Hepatocyte (in vitro differentiated cells): ENCODE results near the gene USP54. TPM values are rescaled to one million over a fixed set of nuclear protein-coding genes. Genes with fewer than 3 reads are reported as not detected.

Source experiments
- DNase-seq: peaks from one replicate; pipeline ENCODE4 v3.0.0-alpha.2; 2016; ENCODE audit warnings: low spot score
- H2AFZ ChIP-seq: fragments of 200-600 bp; sonication (generic); 2 replicates; pipeline ENCODE4 v1.6.0; 2016; ENCODE audit warnings: antibody characterized with exemption, mild to moderate bottlenecking
- H3K27ac ChIP-seq: fragments of 200-600 bp; sonication (generic); 2 replicates; pipeline ENCODE4 v1.5.1; 2016; ENCODE audit warnings: mild to moderate bottlenecking
- H3K27me3 ChIP-seq: fragments of 200-600 bp; sonication (generic); 2 replicates; pipeline ENCODE4 v1.6.1; 2016
- H3K36me3 ChIP-seq: fragments of 200-600 bp; sonication (generic); replicated peaks from 2 replicates; pipeline ENCODE4 v1.5.1; 2016; ENCODE audit warnings: low read depth; ENCODE audit not compliant: insufficient read depth
- H3K4me1 ChIP-seq: fragments of 200-600 bp; sonication (generic); 2 replicates; pipeline ENCODE4 v1.5.1; 2016; ENCODE audit warnings: mild to moderate bottlenecking, moderate library complexity; ENCODE audit not compliant: insufficient read depth
- H3K4me2 ChIP-seq: fragments of 200-600 bp; sonication (generic); 2 replicates; pipeline ENCODE4 v1.6.0; 2016
- H3K4me3 ChIP-seq: fragments of 200-600 bp; sonication (generic); 2 replicates; pipeline ENCODE4 v1.5.1; 2016; ENCODE audit warnings: mild to moderate bottlenecking
- H3K79me2 ChIP-seq: fragments of 200-600 bp; sonication (generic); 2 replicates; pipeline ENCODE4 v1.6.0; 2017; ENCODE audit warnings: mild to moderate bottlenecking
- H3K9me2 ChIP-seq: fragments of 200-600 bp; sonication (generic); replicated peaks from 2 replicates; pipeline ENCODE4 v1.6.0; 2017; ENCODE audit warnings: mild to moderate bottlenecking; ENCODE audit not compliant: insufficient read depth
- H3K9me3 ChIP-seq: fragments of 200-600 bp; sonication (generic); 2 replicates; pipeline ENCODE4 v1.5.1; 2016; ENCODE audit warnings: low read depth, mild to moderate bottlenecking
- H4K20me1 ChIP-seq: fragments of 200-600 bp; sonication (generic); 2 replicates; pipeline ENCODE4 v1.6.0; 2016; ENCODE audit warnings: mild to moderate bottlenecking; ENCODE audit not compliant: insufficient read depth, poor library complexity, severe bottlenecking
- EZH2 ChIP-seq: fragments of 200-600 bp; sonication (generic); IDR thresholded peaks from 2 replicates; pipeline ENCODE4 v1.6.1; 2016; ENCODE audit warnings: antibody characterized with exemption, mild to moderate bottlenecking, borderline replicate concordance
- EZH2phosphoT487 ChIP-seq: fragments of 200-600 bp; sonication (generic); IDR thresholded peaks from one replicate; pipeline ENCODE4 v1.6.1; 2018; ENCODE audit warnings: antibody characterized with exemption, mild to moderate bottlenecking, low read depth, moderate library complexity; ENCODE audit not compliant: unreplicated experiment, severe bottlenecking
- WGBS: methylation state at CpG from one replicate; pipeline ENCODE4 v1.1.6; 2016; ENCODE audit warnings: low lambda C conversion rate; ENCODE audit errors: missing lambda C conversion rate; 5-methylcytosine and 5-hydroxymethylcytosine counted together
- polyA plus RNA-seq: library from polyadenylated mRNA; unstranded; fragments of >200 nt; fragmentation: Nextera tagmentation; extraction: Ambion mirVana; gene quantifications from 2 replicates; pipeline ENCODE4 v1.2.1, GENCODE V29; 2016
- total RNA-seq: library from RNA; depleted of rRNA; stranded (reverse); fragments of >200 nt; gene quantifications from 2 replicates; pipeline ENCODE4 v1.2.3, GENCODE V29; 2014
- TF ChIP-seq, protein P1 (sequence below): fragments of 200-600 bp; sonication (generic); IDR thresholded peaks from 2 replicates; pipeline ENCODE4 v1.5.1; 2016; ENCODE audit warnings: antibody characterized with exemption, mild to moderate bottlenecking; ENCODE audit not compliant: poor library complexity

USP54 gene
- total and polyA plus RNA-seq, 2 experiments from 2014 or later: 13.2 to 61.6 TPM

DNA sequence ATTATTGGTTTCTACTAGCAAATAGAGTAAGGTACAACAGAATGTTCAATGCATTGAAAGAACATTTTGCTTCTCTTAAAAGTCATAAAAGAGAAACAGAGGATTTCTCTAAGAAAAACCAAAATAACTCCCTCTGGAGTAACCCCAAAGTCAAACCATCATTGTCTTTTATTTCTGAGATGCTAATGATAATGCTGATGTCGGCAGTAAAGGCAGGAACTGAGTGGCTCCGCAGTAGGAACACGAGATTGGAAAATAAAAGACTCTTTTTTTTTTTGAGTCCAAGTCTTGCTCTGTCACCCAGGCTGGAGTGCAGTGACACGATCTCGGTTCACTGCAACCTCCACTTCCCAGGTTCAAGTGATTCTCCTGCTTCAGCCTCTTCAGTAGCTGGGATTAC is 2.7 kb upstream of the USP54 start:
- TF ChIP-seq EZH2: no peak
- TF ChIP-seq, protein P1, sequence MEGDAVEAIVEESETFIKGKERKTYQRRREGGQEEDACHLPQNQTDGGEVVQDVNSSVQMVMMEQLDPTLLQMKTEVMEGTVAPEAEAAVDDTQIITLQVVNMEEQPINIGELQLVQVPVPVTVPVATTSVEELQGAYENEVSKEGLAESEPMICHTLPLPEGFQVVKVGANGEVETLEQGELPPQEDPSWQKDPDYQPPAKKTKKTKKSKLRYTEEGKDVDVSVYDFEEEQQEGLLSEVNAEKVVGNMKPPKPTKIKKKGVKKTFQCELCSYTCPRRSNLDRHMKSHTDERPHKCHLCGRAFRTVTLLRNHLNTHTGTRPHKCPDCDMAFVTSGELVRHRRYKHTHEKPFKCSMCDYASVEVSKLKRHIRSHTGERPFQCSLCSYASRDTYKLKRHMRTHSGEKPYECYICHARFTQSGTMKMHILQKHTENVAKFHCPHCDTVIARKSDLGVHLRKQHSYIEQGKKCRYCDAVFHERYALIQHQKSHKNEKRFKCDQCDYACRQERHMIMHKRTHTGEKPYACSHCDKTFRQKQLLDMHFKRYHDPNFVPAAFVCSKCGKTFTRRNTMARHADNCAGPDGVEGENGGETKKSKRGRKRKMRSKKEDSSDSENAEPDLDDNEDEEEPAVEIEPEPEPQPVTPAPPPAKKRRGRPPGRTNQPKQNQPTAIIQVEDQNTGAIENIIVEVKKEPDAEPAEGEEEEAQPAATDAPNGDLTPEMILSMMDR: no peak
- TF ChIP-seq EZH2phosphoT487: no peak
- Histone ChIP-seq H3K27me3 (no peaks in the 10 kb centered on the region), H2AFZ (no peak overlapping the region), H3K36me3 (no peaks in the 10 kb centered on the region), H4K20me1 (no peaks in the 10 kb centered on the region), H3K9me2 (no peaks in the 10 kb centered on the region), H3K4me3 (no peak overlapping the region), H3K9me3 (no peaks in the 10 kb centered on the region), H3K4me2 (no peak overlapping the region), H3K27ac (peak overlapping the region; percentile 85), H3K79me2 (peaks cover 14% of the 10 kb centered on the region), H3K4me1 (peaks cover 22% of the 10 kb centered on the region)
- WGBS: 89% methylated on average over 5 of the region's 5 CpGs
- no peak for DNase-seq

DNA sequence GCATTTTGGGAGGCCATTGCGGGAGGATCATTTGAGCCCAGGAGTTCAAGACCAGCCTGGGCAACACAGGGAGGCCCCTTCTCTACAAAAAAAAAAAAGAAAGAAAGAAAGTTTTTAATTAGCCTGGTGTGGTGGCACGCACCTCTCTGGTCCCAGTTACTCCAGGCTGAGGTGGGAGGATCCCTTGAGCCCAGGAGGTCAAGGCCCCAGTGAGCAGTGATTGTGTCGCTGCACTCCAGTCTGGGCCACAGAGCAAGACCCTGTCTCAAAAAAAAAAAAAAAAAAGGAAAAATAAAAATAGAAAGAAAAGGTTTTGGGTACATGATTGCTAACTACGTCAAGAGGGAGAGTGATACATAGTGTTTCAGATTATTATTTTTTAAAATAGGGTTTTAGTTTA is 2.0 kb upstream of the USP54 start:
- WGBS: 98% methylated on average over 4 of the region's 4 CpGs

DNA sequence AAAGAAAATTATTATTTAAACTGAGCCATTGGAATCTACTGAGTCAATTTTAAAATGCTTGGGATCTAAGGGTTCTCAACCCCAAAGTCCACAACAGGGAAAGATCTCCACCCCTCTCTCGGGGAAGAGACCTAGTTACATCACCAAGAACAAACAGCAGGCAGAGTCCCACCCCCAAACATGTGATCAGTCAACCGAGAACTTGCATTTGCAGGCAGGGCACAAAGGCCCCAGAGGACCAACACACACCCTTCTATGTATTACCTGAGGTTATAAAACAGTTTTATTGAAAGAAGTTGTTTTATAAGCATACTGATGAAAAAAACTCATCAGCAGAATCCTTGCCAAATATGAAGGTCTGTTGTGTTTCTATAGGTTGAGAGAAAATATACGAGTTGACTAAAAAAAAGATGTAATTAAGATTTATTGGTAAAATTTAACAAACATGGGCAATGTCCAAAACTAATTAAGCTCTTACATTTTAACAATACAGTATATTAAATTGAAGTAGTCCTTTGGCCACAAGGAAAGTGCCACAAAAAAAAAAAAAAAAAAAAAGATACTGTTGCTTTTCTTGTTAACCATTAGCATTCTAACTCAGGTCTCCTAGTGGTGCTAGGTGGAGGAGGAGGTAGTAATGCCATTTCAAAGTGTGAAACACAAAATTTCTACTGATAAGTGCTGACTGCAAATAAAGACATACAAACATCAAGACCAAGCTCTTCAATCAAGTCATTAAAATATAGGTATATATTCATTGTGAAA is 975 bp upstream of the USP54 start:
- no peaks in the 10 kb centered on the region for H3K36me3 ChIP-seq
- no peaks in the 10 kb centered on the region for H3K9me2 ChIP-seq
- H4K20me1 ChIP-seq: no peaks in the 10 kb centered on the region
- H3K4me2 ChIP-seq: peak overlapping the region; percentile 67
- DNase-seq: peak; percentile 81
- H2AFZ ChIP-seq: peak overlapping the region; percentile 2
- peak overlapping the region; percentile 85 for H3K27ac ChIP-seq
- H3K4me1 ChIP-seq: peaks cover 26% of the 10 kb centered on the region
- H3K79me2 ChIP-seq: peaks cover 27% of the 10 kb centered on the region
- TF ChIP-seq EZH2phosphoT487 (no peak), EZH2 (no peak)
- TF ChIP-seq, protein P1: no peak
- no peaks in the 10 kb centered on the region for H3K9me3 ChIP-seq
- no peaks in the 10 kb centered on the region for H3K27me3 ChIP-seq
- no peak overlapping the region for H3K4me3 ChIP-seq
- 32% methylated on average over 3 of the region's 3 CpGs for WGBS

More for the DNA sequence above, 2.0 kb upstream of the USP54 start:
- Histone ChIP-seq H3K36me3 (no peaks in the 10 kb centered on the region), H3K4me3 (no peak overlapping the region), H4K20me1 (no peaks in the 10 kb centered on the region), H3K27ac (peak overlapping the region; percentile 85), H3K4me1 (peaks cover 22% of the 10 kb centered on the region), H3K9me2 (no peaks in the 10 kb centered on the region), H3K4me2 (no peak overlapping the region), H3K27me3 (no peaks in the 10 kb centered on the region), H3K9me3 (no peaks in the 10 kb centered on the region), H2AFZ (no peak overlapping the region), H3K79me2 (peaks cover 18% of the 10 kb centered on the region)
- no peak for TF ChIP-seq EZH2phosphoT487
- TF ChIP-seq, protein P1: no peak
- TF ChIP-seq EZH2: no peak
- no peak for DNase-seq
